Memory B cell (primary cell): ENCODE data around the gene ART5.
A peak's percentile ranks its signal among the peaks of the same experiment; 100 is the strongest.

ENCODE experiments used
- ATAC-seq: fragments of 150-1000 bp; cut with Tn5 transposase; 2 replicates; pipeline ENCODE4 v1.10.0; 2021; ENCODE audit warnings: low read depth, mild to moderate bottlenecking, moderate library complexity
- DNase-seq, 2 donors: peaks; one replicate each; pipeline ENCODE4 v3.0.0; 2022; ENCODE audit warnings: low spot score in 2 of 2
- H3K27ac Mint-ChIP-seq: one replicate; pipeline ENCODE4 v1.8.0; 2022; ENCODE audit warnings: mild to moderate bottlenecking, moderate library complexity, mixed read lengths
- H3K27me3 Mint-ChIP-seq: one replicate; pipeline ENCODE4 v1.8.0; 2022; ENCODE audit warnings: mixed read lengths
- H3K36me3 Mint-ChIP-seq: one replicate; pipeline ENCODE4 v1.8.0; 2022; ENCODE audit warnings: mild to moderate bottlenecking, mixed read lengths
- H3K4me1 Mint-ChIP-seq: one replicate; pipeline ENCODE4 v1.8.0; 2022; ENCODE audit warnings: mixed read lengths
- H3K4me3 Mint-ChIP-seq: one replicate; pipeline ENCODE4 v1.8.0; 2022; ENCODE audit warnings: mild to moderate bottlenecking, moderate library complexity, mixed read lengths
- H3K9me3 Mint-ChIP-seq: one replicate; pipeline ENCODE4 v1.8.0; 2022; ENCODE audit warnings: mixed read lengths

ART5 gene

GRCh38 chr11:3641701-3642070 lies at the start of gene ART5:
Gene ART5, minus strand, starts transcription at chr11:3641992. Its CDS starts 130 bp downstream, at chr11:3641862.
- Mint-ChIP-seq H3K27ac (no peak within 1 kb of the TSS), H3K4me1 (peaks cover 3% of the 10 kb centered on the region), H3K4me3 (peak within 1 kb of the TSS; percentile 68), H3K36me3 (no peaks in the 10 kb centered on the region), H3K27me3 (peaks cover 23% of the 10 kb centered on the region), H3K9me3 (no peaks in the 10 kb centered on the region)
- DNase-seq (no peak), ATAC-seq (no peak)

GRCh38 chr11:3686751-3687150 lies 45.0 kb upstream of the ART5 start:
- ATAC-seq (no peak), DNase-seq (no peak)
- H3K27ac Mint-ChIP-seq: no peak overlapping the region
- H3K27me3 Mint-ChIP-seq: no peaks in the 10 kb centered on the region
- no peak overlapping the region for H3K4me3 Mint-ChIP-seq
- peaks cover 39% of the 10 kb centered on the region for H3K36me3 Mint-ChIP-seq
- H3K9me3 Mint-ChIP-seq: no peaks in the 10 kb centered on the region
- H3K4me1 Mint-ChIP-seq: no peaks in the 10 kb centered on the region

GRCh38 chr11:3685923-3686322 lies 44.1 kb upstream of the ART5 start:
- no peaks in the 10 kb centered on the region for H3K9me3 Mint-ChIP-seq
- no peak overlapping the region for H3K4me3 Mint-ChIP-seq
- no peaks in the 10 kb centered on the region for H3K27me3 Mint-ChIP-seq
- H3K27ac Mint-ChIP-seq: no peak overlapping the region
- no peak for ATAC-seq
- H3K4me1 Mint-ChIP-seq: no peaks in the 10 kb centered on the region
- peaks cover 42% of the 10 kb centered on the region for H3K36me3 Mint-ChIP-seq
- DNase-seq: no peak

GRCh38 chr11:3684819-3685172 lies 43.0 kb upstream of the ART5 start:
- DNase-seq (no peak), ATAC-seq (no peak)
- Mint-ChIP-seq H3K9me3 (no peaks in the 10 kb centered on the region), H3K36me3 (peaks cover 49% of the 10 kb centered on the region), H3K27me3 (no peaks in the 10 kb centered on the region), H3K27ac (no peak overlapping the region), H3K4me3 (no peak overlapping the region), H3K4me1 (no peaks in the 10 kb centered on the region)

- ATAC-seq (no peak), DNase-seq (no peak)
- Mint-ChIP-seq H3K27me3 (no peaks in the 10 kb centered on the region), H3K36me3 (peaks cover 52% of the 10 kb centered on the region), H3K9me3 (no peaks in the 10 kb centered on the region), H3K27ac (no peak overlapping the region), H3K4me1 (no peaks in the 10 kb centered on the region), H3K4me3 (no peak overlapping the region)
Observed at GRCh38 chr11:3684129-3684818, 42.5 kb upstream of the ART5 start.

- ATAC-seq: no peak
- DNase-seq: no peak
- Mint-ChIP-seq H3K9me3 (no peaks in the 10 kb centered on the region), H3K27ac (no peak overlapping the region), H3K27me3 (no peaks in the 10 kb centered on the region), H3K4me1 (no peaks in the 10 kb centered on the region), H3K36me3 (peaks cover 59% of the 10 kb centered on the region), H3K4me3 (no peak overlapping the region)
Observed at GRCh38 chr11:3683039-3683438, 41.2 kb upstream of the ART5 start.

GRCh38 chr11:3679077-3679476 lies 37.3 kb upstream of the ART5 start:
- Mint-ChIP-seq H3K4me1 (no peaks in the 10 kb centered on the region), H3K36me3 (peaks cover 52% of the 10 kb centered on the region), H3K27me3 (no peaks in the 10 kb centered on the region), H3K9me3 (no peaks in the 10 kb centered on the region), H3K4me3 (no peak overlapping the region), H3K27ac (no peak overlapping the region)
- DNase-seq (no peak), ATAC-seq (no peak)

GRCh38 chr11:3675971-3676370 lies 34.2 kb upstream of the ART5 start:
- Mint-ChIP-seq H3K4me3 (no peak overlapping the region), H3K4me1 (no peaks in the 10 kb centered on the region), H3K9me3 (no peaks in the 10 kb centered on the region), H3K27me3 (no peaks in the 10 kb centered on the region), H3K27ac (no peak overlapping the region), H3K36me3 (peaks cover 43% of the 10 kb centered on the region)
- ATAC-seq: no peak
- DNase-seq: no peak

- peaks cover 45% of the 10 kb centered on the region for H3K36me3 Mint-ChIP-seq
- no peaks in the 10 kb centered on the region for H3K9me3 Mint-ChIP-seq
- H3K4me1 Mint-ChIP-seq: no peaks in the 10 kb centered on the region
- no peak overlapping the region for H3K27ac Mint-ChIP-seq
- H3K4me3 Mint-ChIP-seq: no peak overlapping the region
- DNase-seq (no peak), ATAC-seq (no peak)
- H3K27me3 Mint-ChIP-seq: no peaks in the 10 kb centered on the region
Observed at GRCh38 chr11:3674189-3674588, 32.4 kb upstream of the ART5 start.

GRCh38 chr11:3671334-3672254 lies 29.8 kb upstream of the ART5 start, which contains the start of gene CHRNA10:
Gene CHRNA10, minus strand, starts transcription at chr11:3671384. Its CDS starts 72 bp downstream, at chr11:3671312.
- Mint-ChIP-seq H3K4me3 (no peak within 1 kb of the TSS), H3K4me1 (no peaks in the 10 kb centered on the region), H3K27ac (peak within 1 kb of the TSS; percentile 7), H3K27me3 (no peaks in the 10 kb centered on the region), H3K9me3 (no peaks in the 10 kb centered on the region), H3K36me3 (peaks cover 43% of the 10 kb centered on the region)
- DNase-seq (no peak), ATAC-seq (no peak)

- Mint-ChIP-seq H3K27me3 (no peaks in the 10 kb centered on the region), H3K4me3 (no peak overlapping the region), H3K9me3 (no peaks in the 10 kb centered on the region), H3K36me3 (peaks cover 41% of the 10 kb centered on the region), H3K4me1 (no peaks in the 10 kb centered on the region), H3K27ac (no peak overlapping the region)
- DNase-seq (no peak), ATAC-seq (no peak)
Observed at GRCh38 chr11:3669742-3670183, 28.0 kb upstream of the ART5 start.

GRCh38 chr11:3669128-3669527 lies 27.3 kb upstream of the ART5 start:
- no peaks in the 10 kb centered on the region for H3K9me3 Mint-ChIP-seq

GRCh38 chr11:3667149-3668035 lies 25.6 kb upstream of the ART5 start:
- Mint-ChIP-seq H3K27me3 (peaks cover 1% of the 10 kb centered on the region), H3K4me3 (no peak overlapping the region), H3K27ac (no peak overlapping the region), H3K36me3 (peaks cover 39% of the 10 kb centered on the region), H3K9me3 (no peaks in the 10 kb centered on the region), H3K4me1 (no peaks in the 10 kb centered on the region)
- DNase-seq (no peak), ATAC-seq (no peak)

More at GRCh38 chr11:3669128-3669527, 27.3 kb upstream of the ART5 start:
- Mint-ChIP-seq H3K4me3 (no peak overlapping the region), H3K36me3 (peaks cover 42% of the 10 kb centered on the region), H3K27me3 (no peaks in the 10 kb centered on the region), H3K27ac (no peak overlapping the region), H3K4me1 (no peaks in the 10 kb centered on the region)
- DNase-seq (no peak), ATAC-seq (no peak)
